GM18520 (cell line): ENCODE measurements around the gene H19.

Source experiments
- ATAC-seq: cut with Tn5 transposase; IDR thresholded peaks from one replicate; pipeline ENCODE4 v1.9.1; 2021; ENCODE audit not compliant: unreplicated experiment

H19 gene

DNA sequence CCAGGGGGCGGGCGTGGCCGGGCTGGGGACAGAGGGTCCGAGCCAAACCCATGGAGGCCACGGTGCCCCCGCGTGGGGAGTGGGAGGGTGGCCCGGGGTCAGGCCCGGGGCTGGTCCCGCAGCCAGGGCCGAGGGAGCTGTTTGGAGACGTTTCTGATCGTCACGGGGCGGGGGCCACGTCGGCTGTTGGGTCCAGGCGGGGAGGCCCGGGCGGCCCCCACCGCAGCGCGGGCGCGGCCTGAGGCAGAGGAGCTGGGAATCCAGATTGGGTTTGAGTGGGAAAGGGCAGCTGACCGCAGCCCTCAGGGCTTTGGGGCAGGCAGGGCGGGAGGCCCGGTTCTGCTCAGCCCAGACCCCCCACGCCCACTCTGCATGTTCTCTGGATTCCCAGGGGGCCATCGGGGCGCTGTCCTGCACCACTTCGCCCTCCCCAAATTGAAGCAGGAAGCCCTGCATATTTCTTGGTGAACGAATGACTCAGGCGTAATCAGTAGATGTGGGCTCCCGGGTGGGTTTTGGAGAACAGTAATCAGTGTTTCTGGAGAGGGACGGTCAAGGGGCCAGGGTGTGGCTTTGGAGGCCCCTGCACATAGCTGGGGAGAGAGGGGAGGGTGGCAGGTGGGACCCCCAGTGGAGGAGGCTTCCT lies 49.9 kb downstream of the H19 start:
- no peak for ATAC-seq

DNA sequence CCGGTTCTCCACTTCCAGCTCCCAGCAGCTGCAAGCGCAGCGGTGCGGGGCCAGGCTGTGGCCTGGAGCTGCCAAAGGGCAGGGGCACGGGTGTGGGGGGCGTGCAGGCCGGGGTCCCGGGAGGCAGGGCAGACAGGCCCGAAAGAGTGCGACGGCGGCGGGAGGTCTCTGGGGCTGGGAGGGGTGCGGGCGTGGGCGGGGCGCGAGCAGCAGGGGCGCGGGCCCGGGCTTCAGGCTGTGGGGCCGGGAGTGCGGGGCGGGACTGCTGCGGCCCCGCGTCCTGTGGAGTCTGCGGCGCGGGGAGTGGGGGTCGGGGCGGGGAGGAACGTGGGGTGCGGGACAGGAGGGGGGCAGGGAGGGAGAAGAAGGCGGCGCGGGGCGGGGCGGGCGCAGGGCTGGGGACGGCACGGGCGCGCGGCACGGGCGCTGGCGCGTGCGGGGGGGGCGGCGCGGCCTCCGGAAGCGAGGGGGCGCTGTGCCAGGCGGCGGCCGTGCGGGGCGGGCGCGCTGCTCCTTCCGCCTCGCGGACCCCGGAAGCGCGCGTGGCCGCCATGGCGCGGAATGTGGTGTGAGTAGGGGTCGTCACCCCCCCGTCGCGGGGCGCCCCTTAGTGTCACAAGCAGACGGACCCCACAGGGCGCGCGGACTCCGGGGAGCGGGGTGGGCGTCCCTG lies 50.7 kb downstream of the H19 start, which contains the start of gene MRPL23:
MRPL23 (plus strand) TSS at position 521 of the 673 bp plus-strand sequence; CDS start at position 552, 31 bp downstream.
- no peak for ATAC-seq
